ENCODE results near the gene COL4A1.

COL4A1 gene

GRCh38 chr13:110303644-110304043, 3.3 kb downstream of the COL4A1 start:
- DNase-seq (ENCODE audit: low read depth), result no peak
- no peak for TF ChIP-seq CTCF (IDR thresholded peaks at IDR 0.05; ENCODE audit: control insufficient read depth, extremely low read depth, insufficient read depth)
- no peak overlapping the region for H3K4me3 ChIP-seq (ENCODE audit: low read depth, low read length)

- no peak overlapping the region for H3K4me3 ChIP-seq (ENCODE audit: low read depth, low read length)
- TF ChIP-seq CTCF (IDR thresholded peaks at IDR 0.05; ENCODE audit: control insufficient read depth, extremely low read depth, insufficient read depth), result no peak
- DNase-seq (ENCODE audit: low read depth), result no peak
Measured at GRCh38 chr13:110302997-110303396, 4.0 kb downstream of the COL4A1 start.

- H3K4me3 ChIP-seq (ENCODE audit: low read depth, low read length), result no peak overlapping the region
- no peak for TF ChIP-seq CTCF (IDR thresholded peaks at IDR 0.05; ENCODE audit: control insufficient read depth, extremely low read depth, insufficient read depth)
- DNase-seq (ENCODE audit: low read depth), result no peak
Measured at GRCh38 chr13:110301606-110302553, 5.1 kb downstream of the COL4A1 start.

- DNase-seq (ENCODE audit: low read depth), result no peak
- TF ChIP-seq CTCF (IDR thresholded peaks at IDR 0.05; ENCODE audit: control insufficient read depth, extremely low read depth, insufficient read depth), result no peak
- no peak overlapping the region for H3K4me3 ChIP-seq (ENCODE audit: low read depth, low read length)
Measured at GRCh38 chr13:110301083-110301482, 5.9 kb downstream of the COL4A1 start.

- no peak overlapping the region for H3K4me3 ChIP-seq (ENCODE audit: low read depth, low read length)
- no peak for TF ChIP-seq CTCF (IDR thresholded peaks at IDR 0.05; ENCODE audit: control insufficient read depth, extremely low read depth, insufficient read depth)
- DNase-seq (ENCODE audit: low read depth), result no peak
Measured at GRCh38 chr13:110300090-110300815, 6.7 kb downstream of the COL4A1 start.

GRCh38 chr13:110299283-110299840, 7.6 kb downstream of the COL4A1 start:
- DNase-seq (ENCODE audit: low read depth), result no peak
- no peak for TF ChIP-seq CTCF (IDR thresholded peaks at IDR 0.05; ENCODE audit: control insufficient read depth, extremely low read depth, insufficient read depth)
- no peak overlapping the region for H3K4me3 ChIP-seq (ENCODE audit: low read depth, low read length)
